GM18520 (cell line): ENCODE measurements around the gene ASB7.
A peak's percentile ranks its signal among the peaks of the same experiment; 100 is the strongest.
"Not testable (repeated sequence)": the region's sequence is repeated elsewhere in the genome, so short reads cannot be mapped to it uniquely, and the experiment has no call there.

Experiments used
- ATAC-seq: cut with Tn5 transposase; IDR thresholded peaks from one replicate; pipeline ENCODE4 v1.9.1; 2021; ENCODE audit not compliant: unreplicated experiment

ASB7 gene

GRCh38 chr15:100602064-100602822 is at the start of gene ASB7, which contains the start of gene LINS1:
Gene ASB7 (plus strand): TSS chr15:100602589. CDS start chr15:100612217, 9,628 bp downstream.
Gene LINS1 (minus strand): TSS chr15:100602184. CDS start chr15:100580842, 21,342 bp downstream.
- ATAC-seq: peak; percentile 89

- no peak for ATAC-seq
Observed at GRCh38 chr15:100553468-100553867, 48.9 kb upstream of the ASB7 start.

GRCh38 chr15:100558771-100559254 is 43.6 kb upstream of the ASB7 start:
- no peak for ATAC-seq

- ATAC-seq: no peak
Observed at GRCh38 chr15:100559330-100559729, 43.1 kb upstream of the ASB7 start.

- ATAC-seq: no peak
Observed at GRCh38 chr15:100560323-100560722, 42.1 kb upstream of the ASB7 start.

- ATAC-seq: no peak
Observed at GRCh38 chr15:100565591-100565990, 36.8 kb upstream of the ASB7 start.

- no peak for ATAC-seq
Observed at GRCh38 chr15:100566850-100567628, 35.4 kb upstream of the ASB7 start.

- no peak for ATAC-seq
Observed at GRCh38 chr15:100569391-100569790, 33.0 kb upstream of the ASB7 start.

GRCh38 chr15:100570275-100570674 is 32.1 kb upstream of the ASB7 start:
- ATAC-seq: no peak

GRCh38 chr15:100570735-100571313 is 31.6 kb upstream of the ASB7 start:
- no peak for ATAC-seq

GRCh38 chr15:100571592-100572167 is 30.7 kb upstream of the ASB7 start:
- no peak for ATAC-seq

- ATAC-seq: no peak
Observed at GRCh38 chr15:100572362-100572983, 29.9 kb upstream of the ASB7 start.

GRCh38 chr15:100573526-100573925 is 28.9 kb upstream of the ASB7 start:
- ATAC-seq: no peak

- ATAC-seq: no peak
Observed at GRCh38 chr15:100580414-100580813, 22.0 kb upstream of the ASB7 start.

- ATAC-seq: no peak
Observed at GRCh38 chr15:100588638-100589242, 13.6 kb upstream of the ASB7 start.

- ATAC-seq: not testable (repeated sequence)
Observed at GRCh38 chr15:100591163-100591562, 11.2 kb upstream of the ASB7 start.

- ATAC-seq: no peak
Observed at GRCh38 chr15:100591835-100592234, 10.6 kb upstream of the ASB7 start.

GRCh38 chr15:100592898-100593297 is 9.5 kb upstream of the ASB7 start:
- ATAC-seq: no peak

GRCh38 chr15:100593431-100593830 is 9.0 kb upstream of the ASB7 start:
- no peak for ATAC-seq

- ATAC-seq: no peak
Observed at GRCh38 chr15:100595964-100596363, 6.4 kb upstream of the ASB7 start.
